ENCODE data around the gene PRKN. TPM values are rescaled to one million over a fixed set of nuclear protein-coding genes. Genes with fewer than 3 reads are reported as not detected.

PRKN gene
- total RNA-seq, 1 experiment from 2014 or later, result not detected

DNA sequence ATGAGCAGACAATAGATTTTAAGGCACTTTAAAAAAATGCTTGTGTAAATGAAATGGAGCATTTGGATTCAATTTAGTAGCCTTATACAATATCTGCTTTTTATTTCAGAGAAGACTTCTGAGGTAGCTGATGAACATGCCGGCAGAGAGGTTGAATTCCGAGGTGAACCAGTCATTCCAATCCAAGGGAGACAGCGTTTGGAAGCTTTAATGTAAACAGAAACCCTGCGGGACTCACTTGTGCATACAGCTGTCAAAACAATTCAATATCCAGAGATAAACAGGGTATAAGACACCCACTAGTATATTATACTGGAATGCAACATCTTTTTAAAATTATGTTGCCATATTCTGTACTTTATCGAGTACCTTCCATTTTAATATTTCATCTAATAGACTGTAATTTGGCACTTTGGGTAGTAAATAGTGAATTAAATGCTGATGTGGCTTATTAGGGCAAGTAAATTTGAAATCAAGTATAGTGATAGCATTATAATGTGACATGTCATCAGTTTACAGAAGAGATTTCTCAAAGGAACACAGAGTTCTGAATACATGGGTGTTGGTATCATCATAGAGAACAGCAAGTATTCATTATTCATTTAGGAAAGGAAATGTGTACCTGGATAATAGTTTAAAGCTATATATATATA, 347.7 kb downstream of the PRKN start:
- no peak for DNase-seq (ENCODE audit: low read depth)

GRCh38 chr6:162377735-162378134, 349.8 kb downstream of the PRKN start:
- no peak for DNase-seq (ENCODE audit: low read depth)

DNA sequence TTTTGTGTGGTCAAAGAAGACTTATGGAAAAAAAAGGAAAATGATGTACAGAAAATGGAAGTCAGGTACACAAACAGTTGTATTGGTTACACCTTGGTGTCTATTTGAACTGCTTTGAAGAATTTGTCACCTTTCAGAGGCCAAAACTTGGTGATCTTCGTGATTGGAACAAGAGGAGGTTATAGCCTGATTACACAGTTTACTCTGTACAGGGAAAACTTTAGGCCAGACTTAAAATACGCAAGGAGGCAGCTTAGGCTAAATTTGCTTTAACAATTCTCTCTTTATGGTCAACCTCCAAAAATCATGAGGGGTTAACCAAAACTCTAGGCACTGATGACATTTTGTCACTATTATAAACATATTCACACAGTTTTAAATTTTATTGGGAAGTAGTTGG, 353.7 kb downstream of the PRKN start:
- DNase-seq (ENCODE audit: low read depth), result no peak

GRCh38 chr6:162373192-162373591, 354.4 kb downstream of the PRKN start:
- no peak for DNase-seq (ENCODE audit: low read depth)

- no peak for DNase-seq (ENCODE audit: low read depth)
Measured at GRCh38 chr6:162372106-162372505, 355.5 kb downstream of the PRKN start.

GRCh38 chr6:162371121-162371520, 356.4 kb downstream of the PRKN start:
- no peak for DNase-seq (ENCODE audit: low read depth)

GRCh38 chr6:162369091-162369490, 358.5 kb downstream of the PRKN start:
- DNase-seq (ENCODE audit: low read depth), result no peak

GRCh38 chr6:162364488-162364887, 363.1 kb downstream of the PRKN start:
- DNase-seq (ENCODE audit: low read depth), result no peak

GRCh38 chr6:162363757-162364156, 363.8 kb downstream of the PRKN start:
- DNase-seq (ENCODE audit: low read depth), result peak; percentile 14

DNA sequence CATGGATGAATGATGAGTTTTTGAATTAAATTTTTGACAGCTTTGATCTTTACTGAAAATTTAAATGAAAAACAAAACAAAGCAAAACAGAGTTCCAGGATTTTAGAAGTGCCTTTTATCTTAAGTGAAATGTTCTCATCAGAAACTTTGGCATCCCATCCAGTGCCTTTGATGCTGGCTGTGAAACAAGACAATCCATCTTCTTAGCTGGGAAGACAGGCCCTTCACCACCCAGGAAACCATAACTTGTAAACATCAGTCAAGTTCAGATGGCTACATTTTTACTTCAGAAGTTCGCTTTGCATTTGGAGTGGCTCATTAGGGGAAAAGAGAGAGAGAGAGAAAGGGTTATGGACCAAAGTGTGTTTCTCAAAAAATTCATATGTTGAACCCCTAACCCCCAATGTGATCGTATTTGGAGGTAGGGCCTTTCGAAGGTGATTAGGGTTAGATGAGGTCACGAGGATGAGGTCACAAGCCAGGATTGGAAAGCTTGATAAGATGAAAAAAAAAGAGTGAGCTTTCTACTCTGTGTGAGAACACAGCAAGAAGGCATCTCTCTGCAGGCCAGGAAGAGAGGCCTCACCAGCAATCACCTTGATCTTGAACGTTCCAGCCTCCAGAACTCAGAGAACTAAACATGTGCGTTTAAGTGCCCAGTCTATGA, 366.5 kb downstream of the PRKN start:
- no peak for DNase-seq (ENCODE audit: low read depth)

DNA sequence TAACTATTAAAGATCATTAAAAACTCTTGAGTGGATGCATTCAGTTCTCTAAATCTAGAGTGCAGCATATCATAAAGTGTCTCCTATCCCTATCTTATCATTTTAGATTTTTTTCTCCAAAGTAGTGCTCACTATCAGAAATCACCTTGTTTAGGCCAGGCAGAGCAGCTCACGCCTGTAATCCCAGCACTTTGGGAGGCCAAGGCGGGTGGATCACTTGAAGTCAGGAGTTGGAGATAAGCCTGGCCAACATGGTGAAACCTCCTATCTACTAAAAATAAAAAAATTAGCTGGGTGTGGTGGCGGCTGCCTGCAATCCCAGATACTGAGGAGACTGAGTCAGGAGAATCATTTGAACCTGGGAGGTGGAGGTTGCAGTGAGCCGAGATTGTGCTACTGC, 368.9 kb downstream of the PRKN start:
- no peak for DNase-seq (ENCODE audit: low read depth)

- no peak for DNase-seq (ENCODE audit: low read depth)
Measured at GRCh38 chr6:162345051-162345511, 382.5 kb downstream of the PRKN start.

- DNase-seq (ENCODE audit: low read depth), result no peak
Measured at GRCh38 chr6:162344646-162345010, 382.9 kb downstream of the PRKN start.

- no peak for DNase-seq (ENCODE audit: low read depth)
Measured at GRCh38 chr6:162343936-162344645, 383.5 kb downstream of the PRKN start.

- DNase-seq (ENCODE audit: low read depth), result no peak
Measured at GRCh38 chr6:162343198-162343935, 384.2 kb downstream of the PRKN start.

GRCh38 chr6:162337412-162337811, 390.2 kb downstream of the PRKN start:
- DNase-seq (ENCODE audit: low read depth), result no peak

DNA sequence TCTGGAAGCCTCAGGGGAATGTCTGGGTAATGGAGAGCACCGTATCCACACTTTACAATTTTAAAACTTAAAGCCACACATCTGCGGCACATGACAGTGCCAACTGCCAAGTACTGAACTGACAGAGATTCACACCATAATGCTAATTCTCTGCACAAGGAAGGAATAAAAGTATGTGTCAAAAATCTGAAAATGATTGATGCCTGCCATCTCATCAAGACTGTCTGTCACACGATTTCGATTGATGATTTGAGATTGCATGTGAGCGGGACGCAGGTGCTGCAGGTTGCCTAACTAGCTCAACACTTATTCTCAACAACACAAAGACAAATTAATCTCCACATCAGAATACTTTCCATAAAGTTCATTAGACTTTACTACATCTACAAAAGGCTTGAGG, 391.2 kb downstream of the PRKN start:
- no peak for DNase-seq (ENCODE audit: low read depth)

- no peak for DNase-seq (ENCODE audit: low read depth)
Measured at GRCh38 chr6:162332365-162332764, 395.2 kb downstream of the PRKN start.

DNA sequence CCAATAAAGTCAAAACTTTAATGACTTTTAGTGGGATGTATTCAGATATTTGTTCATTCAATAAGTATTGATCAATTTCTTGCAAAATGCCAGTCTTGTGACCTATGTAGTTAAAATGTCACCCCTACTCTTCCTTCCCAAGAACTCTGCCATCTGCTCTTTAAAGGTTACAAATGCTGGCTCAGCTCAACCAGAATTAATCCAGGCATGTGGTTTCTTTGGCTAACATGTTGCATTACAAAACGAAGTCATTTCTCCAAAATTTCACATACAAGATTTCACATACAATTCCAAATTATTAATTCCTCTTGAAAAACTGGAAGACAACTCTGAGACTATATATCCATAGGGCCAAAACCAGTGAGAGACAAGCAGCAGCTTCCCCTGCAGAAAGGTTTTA, 395.7 kb downstream of the PRKN start:
- no peak for DNase-seq (ENCODE audit: low read depth)

- no peak for DNase-seq (ENCODE audit: low read depth)
Measured at GRCh38 chr6:162325826-162326225, 401.7 kb downstream of the PRKN start.

DNA sequence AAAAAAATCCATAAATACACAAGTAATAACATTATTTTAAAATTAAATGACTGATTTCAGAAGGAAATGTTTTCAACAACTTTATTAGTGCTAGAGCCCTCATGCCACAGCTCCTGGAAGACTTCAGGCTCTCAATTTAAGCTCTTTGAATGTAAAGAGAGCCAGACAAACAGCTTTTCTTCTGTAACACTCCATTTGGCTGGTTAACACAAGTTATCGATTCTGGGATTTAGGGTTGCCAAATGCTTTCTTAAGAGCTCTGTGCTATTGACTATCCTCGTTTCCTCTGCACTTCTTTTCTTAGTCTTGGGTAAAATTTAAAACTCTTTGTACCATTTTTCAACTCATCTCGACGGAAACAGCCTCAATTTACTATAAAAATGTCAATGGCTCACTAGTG, 402.5 kb downstream of the PRKN start:
- no peak for DNase-seq (ENCODE audit: low read depth)

DNA sequence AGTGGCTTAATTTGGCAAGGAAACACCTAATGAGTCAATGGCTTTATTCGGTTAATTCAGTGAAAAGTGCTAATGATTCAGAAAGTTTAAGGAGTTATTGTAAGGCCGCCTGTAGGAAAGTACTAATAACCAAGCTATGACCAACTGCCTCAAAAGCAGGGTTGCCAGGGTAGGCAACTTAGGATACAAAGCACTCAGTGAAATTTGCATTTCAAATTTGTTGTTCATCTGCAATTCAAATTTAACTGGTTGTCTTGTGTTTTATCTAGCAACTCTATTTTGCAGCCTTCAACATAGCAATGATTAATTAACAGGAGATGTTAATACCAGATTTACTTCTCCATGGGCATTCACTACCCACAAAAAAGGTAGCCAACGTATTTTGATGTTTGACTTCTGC, 412.3 kb downstream of the PRKN start:
- DNase-seq (ENCODE audit: low read depth), result no peak

All from Daoy (cell line).